ENCODE data around the gene GRSF1.
"Not testable (repeated sequence)": the region's sequence is repeated elsewhere in the genome, so short reads cannot be mapped to it uniquely, and the experiment has no call there.

GRSF1 gene

GRCh38 chr4:70787496-70787895, 52.2 kb downstream of the GRSF1 start:
- Histone ChIP-seq H3K27me3 (ENCODE audit: insufficient read depth, low read depth, severe bottlenecking) (no peaks in the 10 kb centered on the region), H3K4me3 (ENCODE audit: low read depth, low read length) (no peak overlapping the region), H3K9me3 (ENCODE audit: severe bottlenecking) (no peaks in the 10 kb centered on the region), H3K36me3 (peaks cover 29% of the 10 kb centered on the region), H3K27ac (no peak overlapping the region)
- DNase-seq = no peak
- TF ChIP-seq CTCF (IDR thresholded peaks at IDR 0.05; ENCODE audit: low read depth, low read length) = no peak

- no peak for DNase-seq
- H3K36me3 ChIP-seq = peaks cover 23% of the 10 kb centered on the region
- no peak for TF ChIP-seq CTCF (IDR thresholded peaks at IDR 0.05; ENCODE audit: low read depth, low read length)
Observed at GRCh38 chr4:70783096-70783495, 56.6 kb downstream of the GRSF1 start.

GRCh38 chr4:70778888-70779422, 60.7 kb downstream of the GRSF1 start:
- no peak for TF ChIP-seq CTCF (IDR thresholded peaks at IDR 0.05; ENCODE audit: low read depth, low read length)
- Histone ChIP-seq H3K27ac (no peak overlapping the region), H3K27me3 (ENCODE audit: insufficient read depth, low read depth, severe bottlenecking) (no peaks in the 10 kb centered on the region), H3K9me3 (ENCODE audit: severe bottlenecking) (no peaks in the 10 kb centered on the region), H3K36me3 (peaks cover 32% of the 10 kb centered on the region), H3K4me3 (ENCODE audit: low read depth, low read length) (no peak overlapping the region)
- DNase-seq = no peak

More at GRCh38 chr4:70783096-70783495, 56.6 kb downstream of the GRSF1 start:
- H3K4me3 ChIP-seq (ENCODE audit: low read depth, low read length) = no peak overlapping the region
- H3K27ac ChIP-seq = no peak overlapping the region
- H3K9me3 ChIP-seq (ENCODE audit: severe bottlenecking) = no peaks in the 10 kb centered on the region
- no peaks in the 10 kb centered on the region for H3K27me3 ChIP-seq (ENCODE audit: insufficient read depth, low read depth, severe bottlenecking)

GRCh38 chr4:70772929-70773555, 66.6 kb downstream of the GRSF1 start:
- Histone ChIP-seq H3K27ac (no peak overlapping the region), H3K4me3 (ENCODE audit: low read depth, low read length) (no peak overlapping the region), H3K27me3 (ENCODE audit: insufficient read depth, low read depth, severe bottlenecking) (no peaks in the 10 kb centered on the region), H3K36me3 (peaks cover 51% of the 10 kb centered on the region), H3K9me3 (ENCODE audit: severe bottlenecking) (no peaks in the 10 kb centered on the region)
- DNase-seq = no peak
- TF ChIP-seq CTCF (IDR thresholded peaks at IDR 0.05; ENCODE audit: low read depth, low read length) = no peak

- not testable (repeated sequence) for DNase-seq, H3K27ac ChIP-seq
- peaks cover 43% of the 10 kb centered on the region for H3K36me3 ChIP-seq
Observed at GRCh38 chr4:70769396-70769795, 70.3 kb downstream of the GRSF1 start.

GRCh38 chr4:70768301-70768948, 71.3 kb downstream of the GRSF1 start:
- Histone ChIP-seq H3K27ac (no peak overlapping the region), H3K4me3 (ENCODE audit: low read depth, low read length) (no peak overlapping the region), H3K27me3 (ENCODE audit: insufficient read depth, low read depth, severe bottlenecking) (no peaks in the 10 kb centered on the region), H3K9me3 (ENCODE audit: severe bottlenecking) (no peaks in the 10 kb centered on the region), H3K36me3 (peaks cover 42% of the 10 kb centered on the region)
- no peak for TF ChIP-seq CTCF (IDR thresholded peaks at IDR 0.05; ENCODE audit: low read depth, low read length)
- no peak for DNase-seq

More at GRCh38 chr4:70769396-70769795, 70.3 kb downstream of the GRSF1 start:
- not testable (repeated sequence) for H3K4me3 ChIP-seq (ENCODE audit: low read depth, low read length); H3K27me3 ChIP-seq (ENCODE audit: insufficient read depth, low read depth, severe bottlenecking); H3K9me3 ChIP-seq (ENCODE audit: severe bottlenecking)
